ENCODE results near the gene GAGE13. TPM values are rescaled to one million over a fixed set of nuclear protein-coding genes. Genes with fewer than 3 reads are reported as not detected.

GAGE13 gene
- total and polyA plus RNA-seq, 9 of the 15 experiments (the other 6 are each of a cell fraction or from before 2014, with no cell fraction given), result 31.6 to 506 (median 154) TPM

- no peak for TF ChIP-seq NEUROD1 (IDR thresholded peaks at IDR 0.05; ENCODE audit: borderline replicate concordance, low read depth, low read length, partially characterized antibody)
- no peak for TF ChIP-seq PBX2 (CRISPR knock-in tag; IDR thresholded peaks at IDR 0.05; ENCODE audit: low read depth)
- no peak for TF ChIP-seq PBX2 (tag; conservative IDR thresholded peaks at IDR 0.05; ENCODE audit: low read depth)
- TF ChIP-seq POLR2AphosphoS5 (IDR thresholded peaks at IDR 0.05; ENCODE audit: control insufficient read depth, insufficient read depth, low read depth, low read length), result no peak
- peak; percentile 70 for TF ChIP-seq ATF7 (IDR thresholded peaks at IDR 0.05)
- no peak for TF ChIP-seq ZNF696 (CRISPR knock-in tag; conservative IDR thresholded peaks at IDR 0.05)
- no peak for TF ChIP-seq SRSF7 (optimal IDR thresholded peaks at IDR 0.05; ENCODE audit: low read depth, low read length)
- TF ChIP-seq SOX6 (IDR thresholded peaks at IDR 0.05), result 0 out of 2 replicates have a peak, but pooled peaks have one; percentile 36
- no peak for TF ChIP-seq THRAP3 (IDR thresholded peaks at IDR 0.05; ENCODE audit: borderline replicate concordance)
- no peak for TF ChIP-seq MXD1 (CRISPR knock-in tag; IDR thresholded peaks at IDR 0.05; ENCODE audit: borderline replicate concordance, poor library complexity, severe bottlenecking)
- 0 out of 2 replicates have a peak, but pooled peaks have one; percentile 24 for TF ChIP-seq DPF2 (IDR thresholded peaks at IDR 0.05)
- TF ChIP-seq ZNF24 (IDR thresholded peaks at IDR 0.05), result no peak
- peak; percentile 87 for TF ChIP-seq HMBOX1 (IDR thresholded peaks at IDR 0.05)
- no peak for TF ChIP-seq ZNF174 (CRISPR knock-in tag; IDR thresholded peaks at IDR 0.05)
- TF ChIP-seq PURB (CRISPR knock-in tag; IDR thresholded peaks at IDR 0.05; ENCODE audit: low read depth), result no peak
- no peak for TF ChIP-seq TAF15 (IDR thresholded peaks at IDR 0.05; ENCODE audit: low read depth, low read length)
- TF ChIP-seq NBN (IDR thresholded peaks at IDR 0.05; ENCODE audit: low read depth), result no peak
- TF ChIP-seq, protein P1, sequence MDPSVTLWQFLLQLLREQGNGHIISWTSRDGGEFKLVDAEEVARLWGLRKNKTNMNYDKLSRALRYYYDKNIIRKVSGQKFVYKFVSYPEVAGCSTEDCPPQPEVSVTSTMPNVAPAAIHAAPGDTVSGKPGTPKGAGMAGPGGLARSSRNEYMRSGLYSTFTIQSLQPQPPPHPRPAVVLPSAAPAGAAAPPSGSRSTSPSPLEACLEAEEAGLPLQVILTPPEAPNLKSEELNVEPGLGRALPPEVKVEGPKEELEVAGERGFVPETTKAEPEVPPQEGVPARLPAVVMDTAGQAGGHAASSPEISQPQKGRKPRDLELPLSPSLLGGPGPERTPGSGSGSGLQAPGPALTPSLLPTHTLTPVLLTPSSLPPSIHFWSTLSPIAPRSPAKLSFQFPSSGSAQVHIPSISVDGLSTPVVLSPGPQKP (CRISPR knock-in tag; IDR thresholded peaks at IDR 0.05), result no peak
- TF ChIP-seq KHSRP (IDR thresholded peaks at IDR 0.05), result no peak
- TF ChIP-seq MNT (conservative IDR thresholded peaks at IDR 0.05), result no peak
- no peak for TF ChIP-seq KAT2B (IDR thresholded peaks at IDR 0.05; ENCODE audit: low read depth, low read length)
- TF ChIP-seq U2AF1 (optimal IDR thresholded peaks at IDR 0.05; ENCODE audit: low read depth, low read length), result no peak
- no peak for TF ChIP-seq ZFX (CRISPR knock-in tag; IDR thresholded peaks at IDR 0.05)
Observed at GRCh38 chrX:49316085-49316484, 15.3 kb upstream of the GAGE13 start (continued).

All from K562 (cell line).